HG03108 (cell line): ENCODE results near the gene ZFP36L2.

Source experiments
- ATAC-seq: cut with Tn5 transposase; IDR thresholded peaks from one replicate; pipeline ENCODE4 v1.9.1; 2021; ENCODE audit warnings: moderate library complexity; ENCODE audit not compliant: unreplicated experiment

The ZFP36L2 gene

GRCh38 chr2:43224131-43224570 is 2.3 kb downstream of the ZFP36L2 start:
- ATAC-seq = no peak

GRCh38 chr2:43223521-43224001 is 2.8 kb downstream of the ZFP36L2 start:
- ATAC-seq = no peak

GRCh38 chr2:43222475-43223309 is 3.7 kb downstream of the ZFP36L2 start:
- no peak for ATAC-seq

GRCh38 chr2:43221763-43222474 is 4.5 kb downstream of the ZFP36L2 start:
- ATAC-seq = no peak

- no peak for ATAC-seq
These were observed 5.2 kb downstream of the ZFP36L2 start for GRCh38 chr2:43221124-43221762.

GRCh38 chr2:43220760-43221123 is 5.7 kb downstream of the ZFP36L2 start:
- ATAC-seq = no peak

GRCh38 chr2:43220229-43220751 is 6.1 kb downstream of the ZFP36L2 start:
- no peak for ATAC-seq

GRCh38 chr2:43219383-43220228 is 6.8 kb downstream of the ZFP36L2 start:
- peak; percentile 43 for ATAC-seq

- peak; percentile 32 for ATAC-seq
These were observed 7.6 kb downstream of the ZFP36L2 start for GRCh38 chr2:43218702-43219382.

GRCh38 chr2:43218155-43218701 is 8.2 kb downstream of the ZFP36L2 start:
- ATAC-seq = no peak

GRCh38 chr2:43217228-43218154 is 8.9 kb downstream of the ZFP36L2 start:
- ATAC-seq = no peak

GRCh38 chr2:43216629-43217028 is 9.8 kb downstream of the ZFP36L2 start:
- ATAC-seq = no peak

- ATAC-seq = no peak
These were observed 10.6 kb downstream of the ZFP36L2 start for GRCh38 chr2:43215673-43216255.

GRCh38 chr2:43214253-43214652 is 12.2 kb downstream of the ZFP36L2 start:
- ATAC-seq = no peak

- no peak for ATAC-seq
These were observed 13.5 kb downstream of the ZFP36L2 start for GRCh38 chr2:43212931-43213330.

GRCh38 chr2:43212216-43212835 is 14.1 kb downstream of the ZFP36L2 start:
- ATAC-seq = no peak

- no peak for ATAC-seq
These were observed 15.7 kb downstream of the ZFP36L2 start for GRCh38 chr2:43210467-43211303.
